Ovary (tissue), 9 donors: ENCODE results near the gene TRAPPC8. TPM values are rescaled to one million over a fixed set of nuclear protein-coding genes. Genes with fewer than 3 reads are reported as not detected.

Source experiments
- DNase-seq, 5 donors: peaks; one replicate each; pipeline ENCODE4 v3.0.0-alpha.2; 2019 to 2020
- H3K27ac ChIP-seq, 2 donors: fragments of 200-600 bp; one replicate each; pipeline versions ENCODE4 v1.5.1 to v1.8.0; 2019 to 2022
- H3K27me3 ChIP-seq: fragments of 200-600 bp; one replicate; pipeline ENCODE4 v1.8.0; 2022
- H3K36me3 ChIP-seq: fragments of 200-600 bp; sonication (generic); one replicate; pipeline ENCODE4 v1.5.1; 2019
- H3K4me1 ChIP-seq: one replicate; pipeline ENCODE4 v1.8.1; 2013; ENCODE audit warnings: mild to moderate bottlenecking, moderate library complexity; ENCODE audit not compliant: insufficient read depth
- H3K4me3 ChIP-seq: fragments of 200-600 bp; sonication (generic); one replicate; pipeline ENCODE4 v1.5.1; 2017
- H3K9me3 ChIP-seq, 2 donors: fragments of 200-600 bp in 1 of 2; sonication (generic) in 1 of 2; one replicate each; pipeline versions ENCODE4 v1.5.1 to v1.8.1; 2013 to 2019; ENCODE audit warnings: mild to moderate bottlenecking in 1 of 2, moderate library complexity in 1 of 2
- EP300 ChIP-seq: sonication (generic); formaldehyde crosslinking; IDR thresholded peaks from one replicate; pipeline ENCODE4 v1.6.1; 2017; ENCODE audit warnings: antibody characterized with exemption
- POLR2A ChIP-seq: fragments of 450-650 bp; IDR thresholded peaks from one replicate; pipeline ENCODE4 v1.6.1; 2017; ENCODE audit warnings: antibody characterized with exemption, mild to moderate bottlenecking, moderate library complexity
- WGBS, 3 donors: extraction: QIAGEN DNeasy Blood & Tissue Kit in 1 of 3; methylation state at CpG; one replicate each; pipeline versions ENCODE4 v1.1.5 to v1.1.7; 2013 to 2017; 5-methylcytosine and 5-hydroxymethylcytosine counted together
- intact Hi-C, 4 donors: fragments of 100-400 bp; cut with DNase I; formaldehyde crosslinking; loops; one replicate each; pipeline versions ENCODE4 v1.11.0 to v1.15.1; 2022 to 2023
- polyA plus RNA-seq, 2 donors: library from polyadenylated mRNA; stranded (reverse); fragments of 200-250 nt in 1 of 2; fragments of 350-450 nt in 1 of 2; fragmentation: Illumina TruSeq in 1 of 2; extraction: RNeasy Lipid Tissue Mini Kit (QIAGEN cat#74804) in 1 of 2; gene quantifications; one replicate each; pipeline ENCODE4 v1.2.3, GENCODE V29; 2013 to 2014
- total RNA-seq, 7 donors: library from RNA; depleted of rRNA in 2 of 7; stranded (reverse); fragments of >200 nt in 2 of 7; fragmentation: NEBNext Ultra II Directional in 3 of 7; extraction: Animal tissue kit (Norgen Biotek cat#: 25700) in 3 of 7; gene quantifications; one replicate each; pipeline versions ENCODE4 v1.1.0 to v1.2.4, GENCODE V29; 2016 to 2023
- TF ChIP-seq, protein P1 (sequence below), 3 donors: fragments of 450-650 bp in 2 of 3; fragments of 200-600 bp in 1 of 3; IDR thresholded peaks; one replicate each; pipeline versions ENCODE4 v1.5.1 to v1.8.0; 2016 to 2022; ENCODE audit warnings: antibody characterized with exemption in 3 of 3, mild to moderate bottlenecking in 1 of 3
- donor health status: DM: no; HTN: no; CAD: no; lungs with moderate emphysema.
- donor health status: DM: no; HTN: no; CAD: no.
- donor health status: Bipolar disorder and iron deficiency.
- donor health status: DM: yes; HTN: yes; CAD: no.
- donor health status: DM: no; HTN: no; CAD: no.
- donor health status: DM: yes; HTN: yes; CAD: no.

TRAPPC8 gene
- total and polyA plus RNA-seq, 9 donors: 15.5 to 47.1 (median 31.1) TPM

DNA sequence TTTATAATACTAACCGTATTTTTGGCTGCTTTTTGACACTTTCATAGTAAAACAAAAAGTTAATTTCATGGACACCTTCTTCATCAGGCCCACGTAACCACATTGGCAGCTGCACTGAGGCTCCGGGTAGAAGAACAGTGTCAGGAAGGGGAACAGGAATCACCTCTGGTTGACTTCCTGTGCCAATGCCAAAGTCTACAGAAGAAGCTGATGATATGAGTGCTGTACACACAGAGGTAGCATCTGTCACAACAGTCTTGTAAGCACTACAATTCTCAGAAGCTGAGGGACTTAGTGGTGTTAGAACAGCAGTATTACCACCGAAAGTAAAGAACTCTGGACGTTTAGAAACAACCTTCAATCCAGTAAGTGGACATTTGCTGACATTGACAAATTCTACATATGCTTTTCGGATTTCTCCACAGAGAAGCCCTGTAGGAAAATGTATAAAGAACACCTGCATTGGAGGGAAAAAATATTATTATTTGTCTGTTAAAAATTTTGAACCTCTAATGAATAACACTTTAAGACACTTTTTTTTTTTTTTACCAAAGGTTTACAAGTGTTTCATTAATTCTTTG, 85.3 kb downstream of the TRAPPC8 start:
- TF ChIP-seq, protein P1, sequence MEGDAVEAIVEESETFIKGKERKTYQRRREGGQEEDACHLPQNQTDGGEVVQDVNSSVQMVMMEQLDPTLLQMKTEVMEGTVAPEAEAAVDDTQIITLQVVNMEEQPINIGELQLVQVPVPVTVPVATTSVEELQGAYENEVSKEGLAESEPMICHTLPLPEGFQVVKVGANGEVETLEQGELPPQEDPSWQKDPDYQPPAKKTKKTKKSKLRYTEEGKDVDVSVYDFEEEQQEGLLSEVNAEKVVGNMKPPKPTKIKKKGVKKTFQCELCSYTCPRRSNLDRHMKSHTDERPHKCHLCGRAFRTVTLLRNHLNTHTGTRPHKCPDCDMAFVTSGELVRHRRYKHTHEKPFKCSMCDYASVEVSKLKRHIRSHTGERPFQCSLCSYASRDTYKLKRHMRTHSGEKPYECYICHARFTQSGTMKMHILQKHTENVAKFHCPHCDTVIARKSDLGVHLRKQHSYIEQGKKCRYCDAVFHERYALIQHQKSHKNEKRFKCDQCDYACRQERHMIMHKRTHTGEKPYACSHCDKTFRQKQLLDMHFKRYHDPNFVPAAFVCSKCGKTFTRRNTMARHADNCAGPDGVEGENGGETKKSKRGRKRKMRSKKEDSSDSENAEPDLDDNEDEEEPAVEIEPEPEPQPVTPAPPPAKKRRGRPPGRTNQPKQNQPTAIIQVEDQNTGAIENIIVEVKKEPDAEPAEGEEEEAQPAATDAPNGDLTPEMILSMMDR (IDR thresholded peaks at IDR 0.05): no peak
- no peak for TF ChIP-seq EP300
- TF ChIP-seq POLR2A: no peak
- H3K9me3 ChIP-seq: no peaks in the 10 kb centered on the region
- H3K27ac ChIP-seq: no peak overlapping the region
- 88 to 93% (median 89%) methylated on average over 6 of the region's 6 CpGs for WGBS, 3 donors
- DNase-seq: no peak
- no peak overlapping the region for H3K4me3 ChIP-seq
- intact Hi-C loops: no loop called here
- no peaks in the 10 kb centered on the region for H3K27me3 ChIP-seq
- no peaks in the 10 kb centered on the region for H3K36me3 ChIP-seq
- H3K4me1 ChIP-seq: no peaks in the 10 kb centered on the region

DNA sequence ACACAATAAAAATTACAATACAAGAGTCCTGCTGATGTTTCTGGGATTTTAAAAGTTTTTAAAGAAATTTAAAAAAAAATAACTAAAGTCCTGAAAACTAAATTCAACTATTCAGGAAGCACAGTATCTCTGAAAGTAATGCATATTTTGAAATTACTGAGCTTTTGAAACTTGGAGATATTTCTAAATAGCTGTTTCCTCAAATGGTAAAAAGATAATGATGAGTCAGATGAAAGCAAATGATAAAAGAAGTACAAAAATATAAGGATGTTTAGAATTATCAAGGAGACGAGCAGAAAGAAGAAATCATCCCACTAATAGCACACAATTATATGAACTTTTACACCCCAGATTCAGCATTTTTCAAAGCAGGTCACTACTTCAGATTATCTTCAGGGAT, 92.1 kb downstream of the TRAPPC8 start:
- Histone ChIP-seq H3K4me3 (no peak overlapping the region), H3K36me3 (no peaks in the 10 kb centered on the region), H3K27ac (no peak overlapping the region), H3K9me3 (no peaks in the 10 kb centered on the region), H3K4me1 (no peaks in the 10 kb centered on the region), H3K27me3 (no peaks in the 10 kb centered on the region)
- 27 to 44% (median 32%) methylated on average over 1 of the region's 1 CpG for WGBS, 3 donors
- intact Hi-C loops: no loop called here
- DNase-seq: no peak
- TF ChIP-seq, protein P1 (IDR thresholded peaks at IDR 0.05): no peak
- TF ChIP-seq POLR2A: no peak
- no peak for TF ChIP-seq EP300

DNA sequence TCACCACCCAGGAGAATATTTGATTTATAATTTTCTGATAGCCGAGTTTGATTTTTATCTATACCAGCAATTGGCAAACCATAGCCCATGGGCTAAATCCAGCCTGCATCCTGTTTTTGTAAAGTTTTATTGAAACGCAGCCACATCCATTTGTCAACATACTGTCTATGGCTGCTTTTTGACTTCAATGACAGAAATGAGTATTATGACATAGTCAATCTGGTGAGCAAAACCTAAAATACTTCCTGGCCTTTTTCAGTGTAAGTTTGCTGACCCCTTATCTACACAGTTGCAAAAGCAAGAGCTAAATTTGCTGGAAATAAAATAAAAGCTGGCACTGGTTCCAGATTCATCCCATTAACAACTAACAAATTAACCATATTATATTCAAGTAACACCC, 102.4 kb downstream of the TRAPPC8 start:
- WGBS, 3 donors: 80 to 90% (median 87%) methylated on average over 2 of the region's 2 CpGs
- intact Hi-C loops: no loop called here
- no peak overlapping the region for H3K4me3 ChIP-seq
- no peaks in the 10 kb centered on the region for H3K9me3 ChIP-seq
- TF ChIP-seq EP300: no peak
- no peak for TF ChIP-seq POLR2A
- TF ChIP-seq, protein P1 (IDR thresholded peaks at IDR 0.05): no peak
- no peaks in the 10 kb centered on the region for H3K27me3 ChIP-seq
- peaks cover 2% of the 10 kb centered on the region for H3K4me1 ChIP-seq
- no peak for DNase-seq
- H3K36me3 ChIP-seq: no peaks in the 10 kb centered on the region
- no peak overlapping the region for H3K27ac ChIP-seq

DNA sequence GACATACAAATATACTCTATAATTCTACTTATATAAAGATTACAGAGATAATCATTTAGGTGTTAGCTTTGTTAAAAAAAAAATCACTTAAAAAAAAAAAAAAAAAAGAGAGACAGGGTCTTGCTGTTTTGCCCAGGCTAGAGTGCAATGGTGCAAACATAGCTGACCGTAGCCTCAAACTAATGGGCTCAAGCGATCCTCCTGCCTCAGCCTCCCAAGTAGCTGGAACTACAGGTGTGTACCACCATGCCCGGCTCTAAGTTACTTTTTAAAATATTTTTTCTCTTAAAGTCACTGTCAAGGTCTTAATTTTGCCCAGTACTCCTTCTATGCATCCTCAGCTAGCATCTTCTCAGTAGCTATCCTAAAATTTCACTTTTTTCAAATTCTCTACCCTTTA, 105.0 kb downstream of the TRAPPC8 start:
- no peak for TF ChIP-seq EP300
- TF ChIP-seq POLR2A: no peak
- TF ChIP-seq, protein P1 (IDR thresholded peaks at IDR 0.05): no peak
- H3K36me3 ChIP-seq: no peaks in the 10 kb centered on the region
- H3K27ac ChIP-seq: no peak overlapping the region
- H3K4me3 ChIP-seq: no peak overlapping the region
- intact Hi-C loops: no loop called here
- peaks cover 2% of the 10 kb centered on the region for H3K4me1 ChIP-seq
- DNase-seq: no peak
- no peaks in the 10 kb centered on the region for H3K9me3 ChIP-seq
- WGBS, 3 donors: 98% methylated on average over 3 of the region's 3 CpGs
- no peaks in the 10 kb centered on the region for H3K27me3 ChIP-seq
